Thoracic aorta (tissue), 2 donors: ENCODE measurements around the gene C6orf15. TPM values are rescaled to one million over a fixed set of nuclear protein-coding genes. Genes with fewer than 3 reads are reported as not detected.
A peak's percentile ranks its signal among the peaks of the same experiment; 100 is the strongest.

Experiments used
- ATAC-seq: fragments of 150-250 bp; one replicate; pipeline ENCODE4 v1.8.0; 2017; ENCODE audit warnings: low read depth; ENCODE audit not compliant: insufficient number of reproducible peaks, low FRiP score
- DNase-seq: peaks from one replicate; pipeline ENCODE4 v3.0.0-alpha.2; 2020; ENCODE audit warnings: low spot score
- H3K27ac ChIP-seq, 2 donors: fragments of 200-600 bp; sonication (generic); 1 replicate in 1 of 2; 2 replicates in 1 of 2; pipeline ENCODE4 v1.5.1; 2016; ENCODE audit warnings: mild to moderate bottlenecking in 2 of 2, moderate library complexity in 2 of 2
- H3K27me3 ChIP-seq: fragments of 200-600 bp; sonication (generic); replicated peaks from 2 replicates; pipeline ENCODE4 v1.6.0; 2016; ENCODE audit warnings: mild to moderate bottlenecking; ENCODE audit not compliant: insufficient read depth
- H3K36me3 ChIP-seq: fragments of 200-600 bp; sonication (generic); one replicate; pipeline ENCODE4 v1.5.1; 2016
- H3K4me1 ChIP-seq, 2 donors: fragments of 200-600 bp; sonication (generic); 1 replicate in 1 of 2; 2 replicates in 1 of 2; pipeline versions ENCODE4 v1.5.1 to v1.6.0; 2016; ENCODE audit warnings: low read depth in 2 of 2, mild to moderate bottlenecking in 1 of 2; ENCODE audit not compliant: control insufficient read depth in 1 of 2
- H3K4me3 ChIP-seq: fragments of 200-600 bp; sonication (generic); 2 replicates; pipeline ENCODE4 v1.5.1; 2016; ENCODE audit warnings: mild to moderate bottlenecking
- H3K9me3 ChIP-seq: fragments of 200-600 bp; sonication (generic); 2 replicates; pipeline ENCODE4 v1.5.1; 2016
- total RNA-seq, 2 donors: library from RNA; depleted of rRNA; stranded (reverse); fragments of >200 nt; gene quantifications; one replicate each; pipeline versions ENCODE4 v1.1.0 to v1.2.3, GENCODE V29; 2016
- TF ChIP-seq, protein P1 (sequence below): fragments of 200-600 bp; sonication (generic); IDR thresholded peaks from one replicate; pipeline ENCODE4 v1.5.1; 2019; ENCODE audit warnings: antibody characterized with exemption

C6orf15 gene
- total RNA-seq, 2 donors from 2014 or later: not detected

DNA sequence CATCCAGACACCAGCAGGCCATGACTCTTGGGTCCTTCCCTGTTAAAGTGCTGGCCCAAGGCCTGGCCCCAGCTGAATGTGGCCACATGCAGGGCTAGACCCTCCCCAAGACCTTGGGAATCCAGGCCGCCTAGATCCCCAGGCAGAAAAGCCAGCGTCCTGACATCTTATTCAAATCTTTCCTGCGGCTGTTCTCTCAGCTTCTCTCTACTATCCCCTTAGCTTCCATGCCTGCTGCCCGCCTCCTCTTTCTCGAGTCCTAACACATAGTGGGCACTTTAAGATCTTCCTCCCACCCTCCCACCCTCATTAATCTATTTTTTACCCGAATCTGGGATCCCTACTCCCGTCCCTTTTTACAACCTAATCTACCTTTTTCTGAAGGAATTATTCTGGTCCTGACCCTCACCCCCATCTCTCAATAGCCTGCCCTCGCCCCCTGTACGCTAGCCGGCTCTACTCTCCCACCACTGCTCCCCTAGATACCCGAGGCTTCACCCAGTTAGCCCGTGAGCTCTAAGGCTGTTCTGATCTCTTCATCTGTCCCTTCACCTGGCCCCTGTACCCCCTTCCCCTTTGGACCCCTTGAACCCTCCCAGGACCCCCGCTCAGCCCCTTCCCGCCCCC is 45.3 kb upstream of the C6orf15 start, which contains the start of gene CCHCR1:
Gene CCHCR1 (minus strand): TSS at position 290 of the 627 bp plus-strand sequence. CDS start 202 bp downstream, at position 88.
- Histone ChIP-seq H3K4me1 (peaks cover 5 to 25% of the 10 kb centered on the region in 2 donors), H3K36me3 (peaks cover 5% of the 10 kb centered on the region), H3K9me3 (no peaks in the 10 kb centered on the region), H3K4me3 (peak within 1 kb of the TSS; percentile 77), H3K27me3 (no peaks in the 10 kb centered on the region), H3K27ac (peak within 1 kb of the TSS in 1 of 2 donors; percentile 67)
- TF ChIP-seq, protein P1, sequence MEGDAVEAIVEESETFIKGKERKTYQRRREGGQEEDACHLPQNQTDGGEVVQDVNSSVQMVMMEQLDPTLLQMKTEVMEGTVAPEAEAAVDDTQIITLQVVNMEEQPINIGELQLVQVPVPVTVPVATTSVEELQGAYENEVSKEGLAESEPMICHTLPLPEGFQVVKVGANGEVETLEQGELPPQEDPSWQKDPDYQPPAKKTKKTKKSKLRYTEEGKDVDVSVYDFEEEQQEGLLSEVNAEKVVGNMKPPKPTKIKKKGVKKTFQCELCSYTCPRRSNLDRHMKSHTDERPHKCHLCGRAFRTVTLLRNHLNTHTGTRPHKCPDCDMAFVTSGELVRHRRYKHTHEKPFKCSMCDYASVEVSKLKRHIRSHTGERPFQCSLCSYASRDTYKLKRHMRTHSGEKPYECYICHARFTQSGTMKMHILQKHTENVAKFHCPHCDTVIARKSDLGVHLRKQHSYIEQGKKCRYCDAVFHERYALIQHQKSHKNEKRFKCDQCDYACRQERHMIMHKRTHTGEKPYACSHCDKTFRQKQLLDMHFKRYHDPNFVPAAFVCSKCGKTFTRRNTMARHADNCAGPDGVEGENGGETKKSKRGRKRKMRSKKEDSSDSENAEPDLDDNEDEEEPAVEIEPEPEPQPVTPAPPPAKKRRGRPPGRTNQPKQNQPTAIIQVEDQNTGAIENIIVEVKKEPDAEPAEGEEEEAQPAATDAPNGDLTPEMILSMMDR: no peak
- no peak for DNase-seq
- ATAC-seq: no peak

DNA sequence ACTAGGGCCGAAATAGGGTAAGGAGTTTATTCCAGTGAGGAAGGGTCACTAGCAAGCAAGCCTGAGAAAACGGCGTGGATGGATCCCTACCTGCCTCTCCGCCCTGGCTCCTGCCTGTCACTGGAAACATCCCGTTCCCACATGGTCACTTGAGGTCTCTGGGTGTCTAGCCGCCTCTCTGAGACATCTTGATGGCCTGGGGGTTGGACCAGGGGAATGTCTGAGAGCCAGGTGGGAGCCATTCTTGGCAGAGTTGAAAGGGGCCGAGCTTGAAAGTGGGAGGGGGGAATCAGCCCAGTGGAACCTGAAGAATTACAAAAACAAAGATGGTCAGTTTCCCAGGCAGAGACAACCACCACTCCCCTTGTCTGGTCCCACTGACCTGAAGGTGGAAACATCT is 44.3 kb upstream of the C6orf15 start:
- TF ChIP-seq, protein P1: no peak
- peaks cover 5 to 25% of the 10 kb centered on the region in 2 donors for H3K4me1 ChIP-seq
- H3K9me3 ChIP-seq: no peaks in the 10 kb centered on the region
- ATAC-seq (no peak), DNase-seq (no peak)
- H3K27me3 ChIP-seq: no peaks in the 10 kb centered on the region
- H3K27ac ChIP-seq: no peak overlapping the region
- H3K4me3 ChIP-seq: no peak overlapping the region
- peaks cover 3% of the 10 kb centered on the region for H3K36me3 ChIP-seq

DNA sequence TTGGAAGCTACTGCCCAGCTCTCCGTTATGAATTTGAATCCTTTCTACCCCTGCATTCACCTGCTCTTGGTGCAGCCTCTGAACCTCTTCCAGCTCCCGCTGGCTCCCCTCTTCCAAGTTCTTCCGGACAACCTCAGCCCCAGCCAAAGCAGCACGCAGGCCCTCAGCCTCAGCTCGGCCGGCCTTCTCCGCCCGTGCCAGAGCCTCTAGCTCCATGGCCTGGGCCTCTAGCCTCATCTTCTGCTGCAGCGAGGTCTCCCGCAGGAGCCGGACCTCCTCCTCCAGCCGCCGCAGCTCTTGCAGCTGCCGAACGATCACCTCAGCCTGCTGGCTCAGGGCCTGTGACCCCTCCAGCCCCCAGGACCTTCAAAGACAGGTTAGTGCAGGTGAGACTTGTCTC is 42.1 kb upstream of the C6orf15 start:
- Histone ChIP-seq H3K4me1 (peaks cover 5 to 21% of the 10 kb centered on the region in 2 donors), H3K27me3 (no peaks in the 10 kb centered on the region), H3K27ac (no peak overlapping the region), H3K4me3 (no peak overlapping the region), H3K36me3 (peaks cover 3% of the 10 kb centered on the region), H3K9me3 (no peaks in the 10 kb centered on the region)
- ATAC-seq (no peak), DNase-seq (no peak)
- TF ChIP-seq, protein P1: no peak

DNA sequence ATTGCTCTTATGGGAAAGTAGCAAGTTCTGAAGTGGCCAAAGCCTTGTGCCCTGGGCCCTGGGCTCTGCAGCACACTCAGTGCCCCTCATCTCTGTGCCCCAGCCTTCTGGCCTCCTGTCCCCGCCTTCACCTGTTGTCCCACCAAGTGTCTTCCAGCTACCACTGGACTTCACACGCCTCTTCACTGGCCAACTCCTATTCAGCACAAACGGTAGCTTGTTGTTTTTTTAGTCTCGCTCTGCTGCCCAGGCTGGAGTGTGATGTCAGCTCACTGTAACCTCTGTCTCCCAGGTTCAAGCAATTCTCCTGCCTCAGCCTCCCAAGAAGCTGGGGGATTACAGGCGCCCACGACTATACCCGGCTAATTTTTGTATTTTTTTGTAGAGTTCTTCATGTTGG is 40.4 kb upstream of the C6orf15 start:
- H3K27ac ChIP-seq: no peak overlapping the region
- H3K36me3 ChIP-seq: peaks cover 5% of the 10 kb centered on the region
- H3K4me3 ChIP-seq: no peak overlapping the region
- H3K9me3 ChIP-seq: no peaks in the 10 kb centered on the region
- no peak for DNase-seq
- ATAC-seq: no peak
- TF ChIP-seq, protein P1: no peak
- peaks cover 5 to 12% of the 10 kb centered on the region in 2 donors for H3K4me1 ChIP-seq
- no peaks in the 10 kb centered on the region for H3K27me3 ChIP-seq

DNA sequence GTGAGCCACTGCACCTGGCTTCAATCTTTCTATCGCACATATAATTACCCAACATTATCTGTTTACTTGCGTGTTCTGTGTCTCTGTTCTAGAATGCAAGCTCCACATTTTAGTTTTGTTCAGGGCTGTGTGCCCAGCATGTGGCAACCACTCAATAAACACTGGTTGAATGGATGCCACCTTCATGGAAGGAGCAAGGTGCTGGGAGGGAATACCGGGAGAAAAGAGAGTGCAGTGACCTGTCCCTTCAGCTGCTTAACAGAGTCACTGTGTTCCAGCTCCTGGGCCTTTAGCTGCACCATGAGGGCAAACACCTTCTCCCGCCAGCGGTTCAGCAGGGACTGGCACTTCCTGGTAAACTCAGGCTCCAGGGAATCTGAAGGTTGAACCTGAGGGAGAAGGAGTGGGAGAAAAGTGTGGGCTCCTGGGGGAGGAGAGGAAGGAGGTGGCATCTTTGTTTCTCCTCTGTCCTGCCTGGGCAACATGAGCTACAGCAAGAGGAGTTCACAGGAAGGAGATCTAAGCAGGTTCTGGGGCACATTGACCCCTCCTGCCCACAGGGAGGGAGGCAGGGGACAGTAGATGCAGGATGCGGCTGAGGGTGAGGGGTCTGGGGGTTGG is 37.6 kb upstream of the C6orf15 start:
- H3K4me3 ChIP-seq: no peak overlapping the region
- ATAC-seq (no peak), DNase-seq (no peak)
- H3K36me3 ChIP-seq: peaks cover 11% of the 10 kb centered on the region
- H3K4me1 ChIP-seq: no peaks in the 10 kb centered on the region
- no peak overlapping the region for H3K27ac ChIP-seq
- H3K27me3 ChIP-seq: no peaks in the 10 kb centered on the region
- no peaks in the 10 kb centered on the region for H3K9me3 ChIP-seq
- TF ChIP-seq, protein P1: no peak
